Medulla oblongata (tissue), 1 donor: Measurements from ENCODE around the gene MAGI3.
"Not testable (repeated sequence)": the region's sequence is repeated elsewhere in the genome, so short reads cannot be mapped to it uniquely, and the experiment has no call there.

Source experiments
- DNase-seq: peaks from one replicate; pipeline ENCODE4 v3.0.0-alpha.2; 2015; ENCODE audit errors: extremely low spot score

Gene MAGI3

DNA sequence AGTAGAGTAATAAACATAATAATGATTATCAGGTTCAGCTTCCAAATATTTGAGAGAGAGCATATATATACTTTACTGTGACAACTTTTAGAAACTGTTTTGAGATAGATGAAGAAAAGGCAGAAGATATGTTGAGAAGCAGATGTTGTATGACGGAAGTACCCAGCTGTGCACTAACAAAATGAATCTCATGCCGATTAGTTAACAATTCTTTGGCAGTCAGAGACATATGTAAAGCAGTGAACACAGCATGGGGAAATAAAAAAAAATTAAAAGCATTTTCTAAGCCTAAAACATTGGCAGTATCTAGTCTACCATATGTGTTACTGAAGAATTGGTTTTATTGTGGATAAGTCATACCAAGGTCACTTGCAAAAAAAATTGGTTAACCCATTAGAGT, 51.8 kb downstream of the MAGI3 start:
- DNase-seq: no peak

DNA sequence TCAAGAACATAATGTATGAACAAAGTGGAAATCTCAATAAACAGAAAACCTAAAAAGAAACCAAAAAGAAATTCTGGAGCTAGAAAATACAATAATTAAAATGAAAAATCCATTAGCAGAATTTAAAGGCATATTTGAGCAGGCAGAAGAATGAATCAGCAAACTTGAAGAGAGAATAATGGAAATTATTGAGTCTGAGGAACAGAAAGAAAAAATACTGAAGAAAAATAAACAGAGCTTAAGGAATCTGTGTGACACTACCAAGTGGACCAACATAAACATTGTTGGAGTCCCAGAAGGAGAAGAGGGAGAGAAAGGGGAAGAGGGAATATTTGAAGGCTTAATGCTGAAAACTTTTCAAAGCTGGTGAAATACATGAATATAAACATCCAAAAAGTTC, 54.5 kb downstream of the MAGI3 start:
- no peak for DNase-seq

DNA sequence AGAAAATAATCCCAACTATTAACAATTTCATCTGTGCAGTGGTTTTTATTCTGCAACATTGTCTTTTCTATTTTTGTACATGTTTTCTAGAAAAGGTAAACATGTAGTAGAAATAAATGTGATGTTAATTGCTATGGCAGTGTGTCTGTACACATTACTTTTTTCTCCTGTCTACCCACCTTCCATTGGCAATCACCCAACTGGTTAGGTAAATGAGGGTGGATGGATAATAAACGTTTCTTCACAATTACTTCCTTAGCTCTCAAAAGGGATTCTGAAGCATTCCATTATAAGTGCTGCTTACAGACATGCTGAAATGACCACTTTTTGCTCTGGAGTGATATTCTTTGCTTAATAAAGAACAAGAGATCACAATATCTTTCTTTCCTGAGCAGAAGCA, 61.4 kb downstream of the MAGI3 start:
- no peak for DNase-seq

DNA sequence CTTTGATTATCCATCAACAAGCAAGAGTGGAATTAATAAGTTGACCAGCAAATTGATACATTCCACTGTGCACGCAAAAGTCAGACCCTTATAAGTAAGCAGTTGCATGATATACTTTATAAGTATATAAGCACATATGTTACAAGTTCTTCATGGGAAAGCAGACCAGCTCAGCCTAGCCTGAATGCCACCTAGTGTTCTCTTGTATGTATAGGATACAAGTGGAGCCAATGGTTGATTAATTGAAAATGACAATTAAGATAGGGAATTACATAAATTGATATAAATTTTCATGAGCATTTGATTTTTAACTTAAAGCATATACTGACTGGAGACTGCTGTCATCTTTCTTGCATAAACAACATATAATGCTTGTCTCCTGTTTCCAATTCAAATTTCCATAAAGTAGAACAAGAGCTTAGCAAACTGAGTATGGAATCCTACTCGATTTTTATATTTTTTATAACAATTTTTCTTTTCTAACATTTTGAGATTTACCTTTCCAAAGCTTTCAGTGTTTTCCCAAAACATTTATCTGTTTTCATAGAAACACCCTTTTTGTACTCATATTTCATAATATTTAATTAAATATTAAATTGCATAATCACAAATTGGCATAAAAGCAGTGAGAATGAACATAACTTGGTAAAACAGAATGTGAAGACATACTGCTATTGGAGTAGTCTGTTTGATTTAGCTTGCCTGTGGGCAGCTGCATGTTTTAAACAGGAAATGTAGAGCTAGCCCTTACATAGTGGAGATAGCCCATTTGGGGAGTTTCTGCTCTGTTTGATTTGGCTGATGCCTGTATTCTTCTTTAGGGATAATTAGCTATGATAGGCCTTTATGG, 62.8 kb downstream of the MAGI3 start:
- peak; percentile 17 for DNase-seq

DNA sequence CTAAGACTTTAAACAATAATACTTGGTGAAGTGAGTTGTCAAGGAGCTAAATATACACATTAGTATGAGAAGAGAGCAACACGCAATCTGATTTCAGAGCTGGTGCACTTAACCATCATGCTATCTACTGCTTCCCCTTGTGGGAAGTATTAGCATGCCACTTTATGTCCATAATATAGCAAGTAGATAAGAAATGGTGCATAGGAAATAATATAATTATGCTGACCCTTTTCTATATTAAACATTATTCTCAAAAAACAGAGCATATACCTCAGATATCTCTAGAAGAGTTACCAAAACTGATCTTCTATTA, 63.4 kb downstream of the MAGI3 start:
- no peak for DNase-seq

DNA sequence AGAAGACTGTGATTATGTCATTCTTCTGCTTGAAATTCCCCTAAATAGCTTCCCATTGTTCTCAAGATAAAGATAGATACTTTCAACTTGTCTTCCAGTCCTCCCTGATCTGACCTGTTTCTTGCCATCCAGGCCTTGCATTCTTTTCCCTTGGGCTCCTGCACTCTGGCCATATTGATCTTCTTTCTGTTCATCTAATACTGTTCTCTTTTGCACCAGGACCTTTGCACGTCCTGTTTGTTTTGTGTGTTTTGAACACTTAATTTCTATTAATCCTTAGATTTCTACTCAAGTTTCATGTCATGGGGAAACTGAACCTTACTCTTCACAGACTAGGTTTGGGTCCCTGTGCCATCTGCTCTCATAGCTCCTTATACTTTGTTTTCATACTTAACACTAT, 65.1 kb downstream of the MAGI3 start:
- DNase-seq: no peak

DNA sequence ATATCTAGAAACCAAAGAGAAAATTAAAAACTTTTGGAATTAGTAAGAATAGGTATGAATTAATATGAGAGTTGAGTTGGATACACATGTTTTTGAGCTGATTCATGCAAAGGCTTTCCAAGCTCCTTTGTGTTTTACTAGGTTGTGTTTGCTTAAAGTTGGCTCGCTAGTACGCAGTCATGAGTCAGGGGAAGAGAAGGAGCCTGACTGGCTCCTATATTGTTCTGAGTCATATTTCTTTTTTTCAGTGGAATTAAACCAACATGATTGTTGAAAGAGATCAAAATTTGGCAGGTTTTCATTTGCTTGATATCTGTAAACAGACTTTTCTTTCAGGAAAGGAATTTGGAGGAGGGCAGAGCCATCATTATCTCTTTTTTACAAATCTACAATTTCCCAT, 66.7 kb downstream of the MAGI3 start:
- DNase-seq: peak; percentile 47

DNA sequence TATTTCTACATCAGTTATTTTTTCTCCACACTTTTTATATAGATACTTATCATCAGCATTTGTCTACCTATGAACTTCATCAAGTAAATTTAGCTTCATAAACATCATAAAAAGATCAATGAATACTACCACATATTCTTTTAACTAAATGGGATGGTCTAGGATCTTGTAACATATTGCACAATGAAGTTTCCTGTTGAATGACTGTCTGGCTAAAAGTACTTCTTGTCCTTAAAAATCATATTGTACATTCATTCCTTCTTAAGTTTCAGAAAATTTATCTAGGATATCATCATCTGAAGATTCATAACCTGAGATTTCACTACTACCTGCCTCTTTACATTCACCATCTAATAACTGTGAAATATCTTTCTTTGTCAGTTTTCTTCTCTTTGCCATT, 69.0 kb downstream of the MAGI3 start:
- no peak for DNase-seq

DNA sequence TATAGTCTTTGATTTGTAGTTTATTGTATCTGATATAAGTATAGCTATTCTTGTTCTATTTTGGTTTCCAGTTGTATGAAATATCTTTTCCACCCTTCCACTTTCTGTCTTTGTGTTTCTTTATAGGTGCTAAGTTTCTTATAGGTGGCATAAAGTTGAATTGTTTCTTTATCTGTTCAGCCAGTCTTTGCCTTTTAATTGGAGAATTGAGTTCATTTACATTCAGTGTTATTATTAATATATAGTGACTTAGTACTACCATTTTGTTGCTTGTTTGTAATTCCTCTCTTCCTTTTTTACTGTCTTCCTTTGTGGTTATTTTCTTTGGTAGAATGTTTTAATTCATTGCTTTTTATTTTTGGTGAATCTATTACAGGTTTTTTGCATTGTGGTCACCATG, 77.7 kb downstream of the MAGI3 start:
- no peak for DNase-seq

DNA sequence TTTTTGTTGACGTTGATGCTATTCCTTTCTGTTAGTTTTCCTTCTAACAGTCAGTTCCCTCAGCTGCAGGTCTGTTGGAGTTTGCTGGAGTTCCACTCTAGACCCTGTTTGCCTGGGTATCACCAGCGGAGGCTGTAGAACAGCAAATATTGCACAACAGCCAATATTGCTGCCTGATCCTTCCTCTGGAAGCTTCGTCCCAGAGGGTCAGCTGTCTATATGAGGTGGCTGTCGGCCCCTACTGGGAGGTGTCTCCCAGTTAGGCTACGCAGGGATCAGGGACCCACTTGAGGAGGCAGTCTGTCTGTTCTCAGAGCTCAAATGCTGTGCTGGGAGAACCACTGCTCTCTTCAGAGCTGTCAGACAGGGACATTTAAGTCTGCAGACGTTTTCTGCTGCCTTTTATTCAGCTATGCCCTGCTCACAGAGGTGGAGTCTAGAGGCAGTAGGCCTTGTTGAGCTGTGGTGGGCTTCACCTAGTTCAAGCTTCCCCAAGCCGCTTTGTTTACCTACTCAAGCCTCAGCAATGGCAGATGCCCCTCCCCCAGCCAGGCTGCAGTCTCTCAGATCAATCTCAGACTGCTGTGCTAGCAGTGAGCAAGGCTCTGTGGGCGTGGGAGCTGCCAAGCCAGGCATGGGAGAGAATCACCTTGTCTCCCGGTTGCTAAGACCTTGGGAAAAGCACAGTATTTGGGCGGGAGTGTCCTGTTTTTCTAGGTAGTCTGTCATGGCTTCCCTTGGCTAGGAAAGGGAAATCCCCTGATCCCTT, 88.3 kb downstream of the MAGI3 start:
- DNase-seq: not testable (repeated sequence)

DNA sequence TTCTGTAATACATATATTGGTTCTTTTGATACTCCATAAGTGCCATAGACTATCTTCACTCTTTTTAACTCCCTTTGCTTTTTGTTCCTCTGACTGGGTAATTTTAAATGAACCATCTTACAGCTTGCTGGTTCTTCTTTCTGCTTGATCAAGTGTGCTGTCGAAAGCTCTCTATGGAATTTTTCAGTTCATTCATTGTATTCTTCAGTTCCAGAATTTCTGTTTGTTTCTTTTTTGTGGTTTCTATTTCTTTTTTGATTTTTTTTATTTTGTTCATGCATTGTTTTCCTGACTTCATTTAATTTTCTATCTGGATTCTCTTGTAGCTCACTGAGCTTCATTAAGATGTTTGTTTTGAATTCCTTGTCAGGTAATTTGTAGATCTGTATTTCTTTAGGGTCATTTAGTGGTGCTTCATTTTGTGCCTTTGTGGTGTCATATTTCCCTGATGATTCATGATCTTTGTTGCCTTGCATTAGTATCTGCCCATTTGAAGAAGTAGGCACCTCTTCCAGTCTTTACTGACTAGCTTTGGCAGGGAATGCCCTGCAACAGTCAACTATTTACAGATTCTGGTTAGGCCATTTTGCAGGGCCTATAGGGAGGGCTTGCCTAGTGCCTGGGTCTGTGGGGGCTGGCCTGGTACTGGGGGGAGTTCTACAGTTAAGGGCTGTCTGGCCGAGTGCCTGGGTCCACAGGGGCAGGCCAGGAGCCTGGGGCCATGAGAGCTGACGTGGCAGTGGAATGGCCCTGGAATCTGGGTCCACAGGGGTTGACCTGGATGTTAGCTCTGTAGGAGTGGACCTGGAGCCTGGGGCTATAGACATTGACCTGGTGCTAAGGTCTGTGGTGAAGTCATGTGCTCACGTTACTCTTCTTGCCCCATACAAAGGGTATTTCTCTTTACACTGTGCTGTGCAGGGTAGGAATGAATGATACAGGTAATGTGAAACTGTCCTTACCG, 89.7 kb downstream of the MAGI3 start:
- no peak for DNase-seq

DNA sequence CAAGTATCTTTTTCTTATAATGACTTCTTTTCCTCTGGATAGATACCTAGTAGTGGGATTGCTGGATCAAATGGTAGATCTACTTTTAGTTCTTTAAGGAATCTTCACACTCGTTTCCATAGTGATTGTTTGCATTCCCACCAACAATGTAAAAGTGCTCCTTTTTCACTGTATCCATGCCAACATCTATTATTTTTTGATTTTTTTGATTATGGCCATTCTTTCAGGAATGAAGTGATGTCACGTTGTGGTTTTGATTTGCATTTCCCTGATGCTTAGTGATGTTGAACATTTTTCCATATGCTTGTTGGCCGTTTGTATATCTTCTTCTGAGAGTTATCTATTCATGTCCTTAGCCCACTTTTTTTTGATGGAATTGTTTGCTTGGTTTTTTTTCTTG, 94.8 kb downstream of the MAGI3 start:
- DNase-seq: not testable (repeated sequence)

DNA sequence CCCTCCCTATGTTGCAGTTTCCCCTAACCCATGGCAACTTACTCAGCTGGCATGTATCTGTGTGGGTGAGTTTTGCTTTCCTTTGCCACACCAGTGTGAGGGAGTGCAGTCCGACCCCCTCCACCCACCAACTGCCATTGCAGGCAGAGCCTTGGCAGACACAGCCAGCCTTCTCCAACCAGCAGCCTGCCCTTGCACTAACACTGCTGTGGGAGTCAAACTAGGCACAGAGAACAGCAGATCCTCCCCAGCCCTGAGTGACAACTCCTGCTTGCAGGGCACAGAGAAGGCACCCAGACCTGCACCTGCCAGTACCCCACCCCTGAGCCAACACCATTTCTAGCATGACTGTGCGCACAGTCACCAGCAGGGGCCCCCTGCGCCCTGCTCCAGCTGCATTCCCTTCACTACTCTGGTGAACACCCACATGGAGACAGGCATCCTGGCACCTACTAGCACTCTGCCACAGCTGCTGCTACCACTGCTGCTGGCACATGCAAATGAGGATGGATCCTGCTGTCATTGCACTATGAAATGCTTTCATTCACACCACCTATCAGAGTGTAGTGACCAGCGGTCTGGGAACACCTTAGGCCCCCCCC, 98.4 kb downstream of the MAGI3 start:
- DNase-seq: no peak

DNA sequence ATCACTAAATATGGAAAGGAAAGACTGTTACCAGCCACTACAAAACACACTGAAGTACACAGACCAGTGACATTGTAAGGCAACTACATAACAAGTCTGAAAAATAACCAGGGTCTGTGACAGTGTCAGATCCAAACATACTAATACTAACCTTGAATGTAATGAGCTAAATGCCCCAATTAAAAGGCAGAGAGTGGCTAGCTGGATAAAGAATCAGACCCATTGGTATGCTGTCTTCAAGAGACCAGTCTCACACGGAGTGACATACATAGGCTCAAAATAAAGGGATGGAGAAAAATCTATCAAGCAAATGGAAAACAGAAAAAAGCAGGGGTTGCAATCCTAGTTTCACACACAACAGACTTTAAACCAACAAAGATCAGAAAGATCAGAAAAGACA, 100.1 kb downstream of the MAGI3 start:
- DNase-seq: no peak

DNA sequence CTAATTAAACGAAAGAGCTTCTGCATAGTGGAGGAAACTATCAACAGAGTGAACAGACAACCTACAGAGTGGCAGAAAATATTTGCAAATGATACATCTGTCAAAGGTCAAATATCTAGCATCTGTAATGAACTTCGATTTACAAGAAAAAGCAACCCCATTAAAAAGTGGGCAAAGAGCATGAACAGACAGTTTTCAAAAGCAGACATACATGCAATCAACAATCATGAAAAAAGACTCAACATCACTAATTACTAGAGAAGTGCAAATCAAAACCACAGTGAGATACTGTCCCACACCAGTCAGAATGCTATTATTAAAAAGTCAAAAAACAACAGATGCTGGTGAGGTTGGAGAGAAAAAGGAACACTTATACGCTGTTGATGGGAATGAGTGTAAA, 103.2 kb downstream of the MAGI3 start:
- no peak for DNase-seq

DNA sequence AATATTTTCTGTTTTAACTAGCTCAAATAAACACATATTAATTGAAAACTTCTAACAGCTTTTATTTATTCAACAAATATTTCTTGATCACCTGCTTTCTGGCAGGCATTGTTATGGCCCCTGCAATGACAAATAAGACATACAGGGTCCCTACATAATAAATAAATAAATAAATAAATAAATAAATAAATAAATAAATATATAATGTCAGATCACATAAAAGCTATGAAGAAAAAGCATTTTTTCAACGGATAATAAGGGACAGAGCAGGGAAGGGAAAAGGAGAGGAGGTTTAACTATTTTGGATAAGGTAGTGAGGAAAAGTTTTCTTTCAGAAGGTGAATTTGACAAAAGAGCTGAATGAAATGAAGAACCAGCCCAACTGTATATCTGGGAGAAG, 115.0 kb downstream of the MAGI3 start:
- no peak for DNase-seq

DNA sequence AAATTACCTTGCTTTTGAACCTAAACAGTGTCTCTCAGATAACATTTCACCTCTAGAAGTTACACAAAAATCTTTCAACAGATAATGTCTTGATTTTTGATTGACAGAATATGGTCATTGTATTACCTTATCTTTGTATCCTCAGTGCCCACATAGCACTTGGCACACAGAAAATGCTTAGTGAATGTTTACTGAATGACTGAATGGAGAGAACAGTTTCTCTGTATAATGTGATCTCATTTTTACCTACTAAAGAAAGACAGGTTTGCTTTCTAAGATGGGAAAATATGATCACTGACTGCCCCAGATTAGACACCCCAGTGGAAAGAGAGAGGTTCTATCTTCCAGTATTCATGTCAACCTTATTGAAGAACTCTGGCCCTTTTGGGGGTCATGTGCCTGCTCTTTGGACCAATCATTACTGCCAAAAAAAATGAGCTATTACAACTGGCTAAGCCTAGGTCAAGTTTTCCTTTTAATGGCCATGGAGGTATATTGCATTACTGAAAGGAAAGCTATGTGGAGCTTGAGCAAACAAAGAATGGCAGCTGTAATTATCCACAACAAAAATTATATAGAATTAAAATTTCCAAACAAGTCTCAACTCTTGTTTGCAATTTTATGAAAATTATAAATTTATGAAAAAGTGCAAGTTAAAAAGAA, 117.4 kb downstream of the MAGI3 start:
- DNase-seq: no peak

DNA sequence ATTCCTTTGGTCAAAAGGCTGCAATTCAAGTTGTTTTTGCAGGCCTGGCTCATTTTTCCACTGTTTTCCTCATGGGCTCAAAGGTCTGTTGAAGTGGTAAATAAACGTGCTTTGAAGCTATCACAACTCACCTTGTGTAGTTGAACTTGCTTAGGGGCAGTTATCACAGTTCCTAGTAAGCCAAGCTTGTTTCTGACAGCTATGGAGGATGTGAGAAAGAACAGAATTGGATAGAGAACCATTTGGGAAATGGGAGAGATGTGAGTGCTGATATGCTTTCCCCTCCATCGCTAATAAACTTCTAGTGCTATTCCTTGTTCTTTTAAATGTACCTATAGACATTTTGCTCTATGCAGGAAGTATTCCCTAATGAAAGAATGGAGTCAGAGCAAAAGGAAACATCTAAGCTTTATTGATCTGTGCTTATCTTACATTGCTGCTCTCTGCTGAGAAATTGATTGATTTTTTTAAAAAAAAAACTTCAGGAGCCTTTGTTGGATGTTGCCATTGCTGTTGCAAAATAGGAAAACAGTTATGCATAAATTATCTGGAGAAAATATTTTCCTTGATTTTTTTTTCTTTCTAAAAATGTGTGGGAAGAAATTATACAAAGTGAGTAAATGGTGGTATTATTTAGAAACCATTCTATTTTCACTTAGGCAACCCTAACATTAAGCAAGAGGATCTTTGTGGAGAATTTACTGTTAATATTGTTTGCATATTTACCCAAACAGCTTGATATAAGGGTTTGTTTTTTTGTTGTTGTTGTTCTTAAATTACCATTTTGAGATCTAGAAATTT, 118.2 kb downstream of the MAGI3 start:
- DNase-seq: no peak

DNA sequence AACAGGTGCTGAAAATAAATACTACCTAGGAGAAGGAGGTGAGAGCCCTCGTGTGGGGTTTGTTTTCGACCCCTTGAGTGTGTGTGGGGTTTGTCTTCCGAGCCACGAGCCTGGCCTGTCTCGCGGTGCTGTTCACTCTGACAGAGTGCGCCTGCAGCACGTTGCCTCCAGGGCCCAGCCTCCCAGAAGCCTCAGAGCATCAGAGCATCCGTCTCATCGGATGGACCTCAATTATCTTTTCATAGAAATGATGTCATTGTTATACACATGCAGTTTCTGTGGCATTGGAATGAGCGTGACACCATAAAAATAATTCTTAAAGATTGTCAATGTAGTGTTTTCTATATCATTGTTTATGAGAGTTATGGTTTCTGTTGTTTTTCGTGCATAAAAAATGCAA, 119.5 kb downstream of the MAGI3 start:
- DNase-seq: not testable (repeated sequence)

DNA sequence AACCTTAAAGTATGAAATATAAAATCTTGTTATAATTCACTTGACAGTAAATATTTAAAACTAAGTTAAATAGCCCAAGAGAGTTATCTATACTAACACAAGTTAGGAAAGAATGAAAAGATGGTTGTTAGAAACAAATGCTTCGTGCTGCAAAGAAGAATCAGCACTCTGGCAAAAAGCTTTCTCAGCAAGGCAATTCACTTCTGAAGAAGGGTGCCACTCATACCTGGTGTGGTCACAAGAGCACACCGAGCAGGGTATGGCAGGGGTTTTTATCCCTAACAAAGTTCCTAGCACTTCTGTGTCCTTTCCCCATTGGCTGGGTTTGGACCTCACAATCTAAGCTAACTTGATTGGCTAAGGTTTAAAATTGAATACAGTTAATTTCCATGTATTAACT, 121.0 kb downstream of the MAGI3 start:
- DNase-seq: no peak
